DND-41 (cell line): ENCODE measurements around the gene CTNNAL1.

ENCODE experiments used
- ATAC-seq: fragments of 200-7000 bp; cut with Tn5 transposase; 3 replicates; pipeline ENCODE4 v1.9.1; 2021; ENCODE audit warnings: low read depth; ENCODE audit not compliant: insufficient read depth
- DNase-seq: peaks from one replicate; pipeline ENCODE4 v3.0.0-alpha.2; 2020
- H2AFZ ChIP-seq: 2 replicates; pipeline ENCODE4 v1.6.0; 2012; ENCODE audit warnings: low read depth, low read length
- H3K27ac ChIP-seq: 2 replicates; pipeline ENCODE4 v1.5.1; 2012; ENCODE audit warnings: low read length, inconsistent platforms
- H3K27me3 ChIP-seq: fragments of 200-600 bp; sonication (generic); 2 replicates; pipeline ENCODE4 v1.6.0; 2012; ENCODE audit warnings: low read length, mild to moderate bottlenecking, inconsistent platforms; ENCODE audit not compliant: insufficient read depth, poor library complexity
- H3K36me3 ChIP-seq: 2 replicates; pipeline ENCODE4 v1.5.1; 2012; ENCODE audit warnings: low read length, inconsistent platforms; ENCODE audit not compliant: insufficient read depth
- H3K4me1 ChIP-seq: 2 replicates; pipeline ENCODE4 v1.5.1; 2012; ENCODE audit warnings: mild to moderate bottlenecking, low read length; ENCODE audit not compliant: insufficient read depth
- H3K4me2 ChIP-seq: 2 replicates; pipeline ENCODE4 v1.6.0; 2012; ENCODE audit warnings: mild to moderate bottlenecking, moderate library complexity, low read length, inconsistent platforms; ENCODE audit not compliant: insufficient read depth
- H3K4me3 ChIP-seq, 2 experiments: fragments of 200-600 bp in 1 of 2; shearing (Covaris generic) in 1 of 2; 2 replicates each; pipeline ENCODE4 v1.5.1; 2012 to 2016; ENCODE audit warnings: inconsistent platforms in 2 of 2, low read length in 2 of 2, mild to moderate bottlenecking in 2 of 2, low read depth in 1 of 2, moderate library complexity in 1 of 2
- H3K79me2 ChIP-seq: 2 replicates; pipeline ENCODE4 v1.6.0; 2012; ENCODE audit warnings: low read length, inconsistent platforms; ENCODE audit not compliant: insufficient read depth
- H3K9ac ChIP-seq: 2 replicates; pipeline ENCODE4 v1.6.0; 2012; ENCODE audit warnings: low read depth, mild to moderate bottlenecking, inconsistent platforms, low read length, moderate library complexity
- H3K9me3 ChIP-seq: 2 replicates; pipeline ENCODE4 v1.5.1; 2012; ENCODE audit warnings: low read length, moderate library complexity, mild to moderate bottlenecking, inconsistent platforms; ENCODE audit not compliant: insufficient read depth, severe bottlenecking
- H4K20me1 ChIP-seq: 2 replicates; pipeline ENCODE4 v1.6.0; 2012; ENCODE audit warnings: low read length; ENCODE audit not compliant: insufficient read depth
- CTCF ChIP-seq: IDR thresholded peaks from 2 replicates; pipeline ENCODE4 v1.5.1; 2012; ENCODE audit warnings: borderline replicate concordance, low read length, moderate library complexity, mild to moderate bottlenecking; ENCODE audit not compliant: poor library complexity, severe bottlenecking; ENCODE audit errors: extremely low read depth
- EZH2 ChIP-seq: IDR thresholded peaks from 3 replicates; pipeline ENCODE4 v1.6.1; 2012; ENCODE audit warnings: borderline replicate concordance, low read depth, mild to moderate bottlenecking, moderate library complexity, low read length, inconsistent platforms; ENCODE audit not compliant: severe bottlenecking

CTNNAL1 gene

GRCh38 chr9:108997112-108997511 is 16.2 kb downstream of the CTNNAL1 start:
- DNase-seq = no peak
- no peak for ATAC-seq
- H3K27me3 ChIP-seq = no peaks in the 10 kb centered on the region
- no peak overlapping the region for H3K4me3 ChIP-seq
- TF ChIP-seq EZH2 (no peak), CTCF (no peak)
- 0 out of 2 replicates have a peak, but pooled peaks cover 3% of the 10 kb centered on the region for H3K36me3 ChIP-seq
- H3K79me2 ChIP-seq = no peaks in the 10 kb centered on the region
- no peak overlapping the region for H3K9ac ChIP-seq
- H4K20me1 ChIP-seq = peaks cover 5% of the 10 kb centered on the region; the same call in 1 of the 2 replicates
- no peaks in the 10 kb centered on the region for H3K4me1 ChIP-seq
- H3K9me3 ChIP-seq = no peaks in the 10 kb centered on the region
- no peak overlapping the region for H2AFZ ChIP-seq
- no peak overlapping the region for H3K27ac ChIP-seq
- H3K4me2 ChIP-seq = no peak overlapping the region

- H2AFZ ChIP-seq = no peak overlapping the region
- peaks cover 5% of the 10 kb centered on the region; the same call in 1 of the 2 replicates for H4K20me1 ChIP-seq
- ATAC-seq (no peak), DNase-seq (no peak)
- no peak overlapping the region for H3K4me3 ChIP-seq
- H3K79me2 ChIP-seq = no peaks in the 10 kb centered on the region
- TF ChIP-seq CTCF (no peak), EZH2 (no peak)
- H3K36me3 ChIP-seq = peaks cover 3% of the 10 kb centered on the region; the same call in 1 of the 2 replicates
- H3K27ac ChIP-seq = no peak overlapping the region
- H3K27me3 ChIP-seq = no peaks in the 10 kb centered on the region
- H3K4me2 ChIP-seq = no peak overlapping the region
- H3K9ac ChIP-seq = no peak overlapping the region
- no peaks in the 10 kb centered on the region for H3K9me3 ChIP-seq
- H3K4me1 ChIP-seq = no peaks in the 10 kb centered on the region
These were observed 16.7 kb downstream of the CTNNAL1 start for GRCh38 chr9:108996643-108997042.

DNA sequence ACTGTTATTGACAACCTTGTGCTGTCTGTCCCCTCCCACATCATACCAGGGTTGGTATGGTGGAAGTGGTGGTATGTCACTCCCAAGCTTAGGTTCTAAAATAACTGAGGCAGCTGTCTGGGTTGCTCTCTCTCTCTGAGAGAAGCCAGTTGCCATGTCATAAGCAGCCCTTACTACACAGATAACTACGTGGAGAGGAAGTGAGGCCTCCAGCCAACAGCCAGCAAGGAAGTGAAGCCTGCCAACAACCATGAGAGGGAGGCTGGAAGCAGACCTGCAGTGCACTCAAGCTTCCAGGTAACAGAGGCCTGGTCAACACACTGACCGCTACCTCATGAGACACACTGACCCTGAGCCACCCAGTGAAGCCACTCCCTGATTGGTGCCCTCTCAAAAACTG is 18.6 kb downstream of the CTNNAL1 start:
- H3K79me2 ChIP-seq = no peaks in the 10 kb centered on the region
- no peaks in the 10 kb centered on the region; the same call in 1 of the 2 replicates for H4K20me1 ChIP-seq
- no peaks in the 10 kb centered on the region for H3K4me1 ChIP-seq
- no peak overlapping the region for H2AFZ ChIP-seq
- no peak for TF ChIP-seq CTCF
- no peak for TF ChIP-seq EZH2
- DNase-seq (peak; percentile 5), ATAC-seq (peak; percentile 66)
- H3K9ac ChIP-seq = no peak overlapping the region
- H3K36me3 ChIP-seq = peaks cover 12% of the 10 kb centered on the region; the same call in 1 of the 2 replicates
- no peaks in the 10 kb centered on the region for H3K27me3 ChIP-seq
- no peak overlapping the region for H3K4me3 ChIP-seq
- H3K9me3 ChIP-seq = no peaks in the 10 kb centered on the region
- no peak overlapping the region for H3K27ac ChIP-seq
- no peak overlapping the region for H3K4me2 ChIP-seq

DNA sequence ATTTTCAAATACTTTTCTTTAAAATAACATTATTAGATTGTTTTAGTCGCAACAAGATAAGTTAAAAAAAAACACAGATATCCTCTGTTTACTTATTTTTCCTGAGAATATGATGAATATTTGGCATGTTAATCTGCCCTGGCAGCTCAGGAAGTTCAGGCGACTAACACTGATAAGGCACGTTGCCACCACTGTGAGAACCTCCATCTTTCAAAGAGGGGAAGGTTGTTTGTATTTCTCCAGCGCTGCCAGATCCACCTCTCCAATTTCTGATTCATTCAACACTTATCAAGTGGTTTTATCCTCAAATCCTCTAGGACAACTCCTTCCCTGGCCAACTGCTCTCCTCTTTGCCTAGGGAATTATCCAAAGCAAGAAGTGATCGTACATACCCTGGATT is 21.8 kb downstream of the CTNNAL1 start:
- no peaks in the 10 kb centered on the region for H3K27me3 ChIP-seq
- no peaks in the 10 kb centered on the region for H3K79me2 ChIP-seq
- no peak overlapping the region for H3K27ac ChIP-seq
- TF ChIP-seq CTCF (no peak), EZH2 (no peak)
- no peaks in the 10 kb centered on the region for H3K4me1 ChIP-seq
- no peak for DNase-seq
- no peaks in the 10 kb centered on the region for H3K9me3 ChIP-seq
- no peaks in the 10 kb centered on the region for H4K20me1 ChIP-seq
- H3K4me2 ChIP-seq = no peak overlapping the region
- H3K4me3 ChIP-seq = no peak overlapping the region
- H2AFZ ChIP-seq = no peak overlapping the region
- peaks cover 23% of the 10 kb centered on the region; the same call in 1 of the 2 replicates for H3K36me3 ChIP-seq
- ATAC-seq = no peak
- no peak overlapping the region for H3K9ac ChIP-seq
